NCI-H2107 (cell line): ENCODE results near the gene GATC.
A peak's percentile ranks its signal among the peaks of the same experiment; 100 is the strongest.

Experiments used
- DNase-seq: peaks from one replicate; lab custom pipeline; 2025; lab: John Stamatoyannopoulos, UW

The GATC gene

GRCh38 chr12:120445911-120446843, at the start of gene GATC, which contains the start of gene TRIAP1:
GATC (plus strand) TSS chr12:120446444; CDS start chr12:120446481, 37 bp downstream.
TRIAP1 (minus strand) TSS chr12:120446384; CDS start chr12:120446372, 12 bp downstream.
- peak; percentile 86 for DNase-seq

- DNase-seq: no peak
Measured at GRCh38 chr12:120397824-120398540, 48.3 kb upstream of the GATC start.

- DNase-seq: no peak
Measured at GRCh38 chr12:120399531-120399930, 46.7 kb upstream of the GATC start.

DNA sequence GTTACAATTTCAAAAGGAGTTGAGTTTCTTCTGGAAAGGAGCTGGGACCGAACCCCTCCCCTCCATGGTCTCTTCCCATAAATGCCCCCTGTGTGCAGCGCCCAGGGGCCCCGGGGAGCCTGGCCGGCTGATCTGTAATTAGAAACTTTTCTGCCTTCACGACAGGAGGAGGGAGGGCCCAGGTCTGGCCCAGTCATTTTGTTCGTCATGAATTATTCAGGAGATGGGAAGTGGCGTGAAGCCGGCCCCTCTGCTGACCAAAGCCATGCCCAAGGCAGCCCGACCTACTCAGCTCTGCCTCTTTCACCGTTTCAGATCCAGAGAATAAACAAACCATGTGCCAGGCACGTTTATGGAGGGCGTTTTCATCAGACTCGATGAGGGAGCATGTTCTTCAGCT, 44.0 kb upstream of the GATC start:
- no peak for DNase-seq

- DNase-seq: no peak
Measured at GRCh38 chr12:120403869-120404268, 42.4 kb upstream of the GATC start.

- no peak for DNase-seq
Measured at GRCh38 chr12:120404271-120404670, 42.0 kb upstream of the GATC start.

DNA sequence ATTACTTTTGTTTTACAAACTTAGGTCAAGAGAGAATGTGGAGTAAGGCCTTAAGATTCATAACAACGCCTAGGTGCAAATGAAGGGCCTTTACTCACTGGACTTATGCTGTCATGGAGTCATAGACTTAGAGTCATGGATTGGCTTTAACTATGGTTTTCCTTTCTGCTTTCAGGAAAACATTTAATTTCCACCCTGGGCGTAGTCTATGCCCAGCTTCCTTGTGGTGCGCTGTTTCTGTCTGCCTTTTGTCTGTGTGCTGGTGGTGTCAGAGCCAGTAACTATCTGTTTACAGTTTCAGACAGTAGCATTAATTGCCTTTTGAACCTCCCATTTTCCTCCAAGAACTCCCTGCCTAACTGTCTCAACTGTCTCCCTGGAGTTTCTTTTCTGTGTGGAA, 40.2 kb upstream of the GATC start:
- no peak for DNase-seq

GRCh38 chr12:120406553-120406952, 39.7 kb upstream of the GATC start:
- no peak for DNase-seq

GRCh38 chr12:120408771-120409170, 37.5 kb upstream of the GATC start:
- DNase-seq: no peak

- DNase-seq: no peak
Measured at GRCh38 chr12:120412421-120412820, 33.8 kb upstream of the GATC start.

- no peak for DNase-seq
Measured at GRCh38 chr12:120413901-120414695, 32.1 kb upstream of the GATC start.

DNA sequence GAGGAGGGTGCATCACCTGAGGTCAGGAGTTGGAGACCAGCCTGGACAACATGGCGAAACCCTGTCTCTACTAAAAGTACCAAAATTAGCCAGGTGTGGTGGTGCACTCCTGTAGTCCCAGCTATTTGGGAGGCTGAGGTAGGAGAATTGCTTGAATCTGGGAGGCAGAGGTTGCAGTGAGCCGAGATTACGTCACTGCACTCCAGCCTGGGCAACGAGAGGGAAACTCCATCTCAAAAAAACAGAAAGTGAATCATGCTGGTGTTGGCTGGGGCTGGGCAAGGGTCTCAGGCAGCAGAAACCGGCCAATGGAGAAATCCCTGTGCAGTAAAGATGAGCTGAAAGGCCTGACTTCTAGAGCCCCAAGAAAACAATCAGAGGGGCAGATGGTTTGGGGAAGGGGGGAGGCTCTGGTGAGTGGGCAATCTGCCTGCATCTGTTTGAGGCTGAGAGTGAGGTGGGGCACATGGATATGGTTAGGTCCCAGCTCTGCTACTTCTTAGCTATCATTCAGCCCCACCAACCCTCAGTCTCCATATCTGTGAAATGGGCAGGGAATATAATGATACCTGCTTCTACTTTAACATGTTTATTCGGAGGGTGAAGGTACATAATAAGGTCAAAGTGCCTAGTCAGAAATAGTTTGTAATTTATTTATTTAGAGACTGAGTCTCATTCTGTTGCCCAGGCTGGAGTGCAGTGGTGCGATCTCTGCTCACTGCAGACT, 29.6 kb upstream of the GATC start:
- no peak for DNase-seq

GRCh38 chr12:120417917-120418580, 28.2 kb upstream of the GATC start:
- no peak for DNase-seq

- no peak for DNase-seq
Measured at GRCh38 chr12:120421701-120422100, 24.5 kb upstream of the GATC start.

GRCh38 chr12:120422892-120423456, 23.3 kb upstream of the GATC start:
- DNase-seq: no peak

DNA sequence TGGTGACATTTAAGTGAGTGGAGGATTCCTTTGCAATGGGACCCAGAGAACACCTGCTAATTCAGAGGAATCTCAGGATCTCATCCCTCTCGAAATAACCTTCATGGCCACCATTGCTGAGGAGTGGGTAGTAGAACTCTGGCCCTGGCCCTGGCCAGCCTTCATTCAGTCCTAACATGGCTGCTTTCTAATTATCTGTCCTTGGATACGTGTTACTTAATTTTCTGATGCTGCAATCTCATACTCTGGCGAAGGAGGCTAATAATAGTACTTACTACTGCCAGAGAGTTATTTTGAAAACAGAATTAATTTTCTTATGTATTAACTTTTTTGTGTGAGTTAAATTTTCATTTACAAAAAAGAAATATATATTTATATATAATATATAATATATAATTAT, 20.4 kb upstream of the GATC start:
- no peak for DNase-seq

DNA sequence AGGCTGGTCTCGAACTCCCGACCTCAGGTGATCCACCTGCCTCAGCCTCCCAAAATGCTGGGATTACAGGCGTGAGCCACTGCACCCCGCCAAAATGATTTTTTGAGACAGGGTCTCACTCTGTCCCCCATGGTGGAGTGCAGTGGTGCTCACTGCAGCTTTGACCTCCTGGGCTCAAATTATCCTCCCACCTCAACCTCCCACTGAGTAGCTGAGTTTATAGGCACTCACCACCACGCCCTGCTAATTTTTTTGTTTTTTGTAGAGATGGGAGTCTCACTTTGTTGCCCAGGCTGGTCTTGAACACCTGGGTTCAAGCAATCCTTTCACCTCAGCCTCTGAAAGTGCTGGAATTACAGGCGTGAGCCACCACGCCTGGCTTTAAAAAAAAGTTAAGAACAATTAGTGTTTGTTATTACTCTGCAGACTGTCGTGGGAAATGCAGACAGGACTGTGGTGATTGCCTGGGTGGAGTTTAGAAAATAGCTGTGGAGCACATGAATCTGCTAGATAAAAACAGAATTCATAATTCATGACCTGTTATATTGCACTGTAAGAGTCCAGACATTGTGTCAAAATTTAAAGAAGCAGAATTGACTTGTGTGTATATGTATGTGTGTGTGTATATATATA, 17.5 kb upstream of the GATC start:
- DNase-seq: no peak

DNA sequence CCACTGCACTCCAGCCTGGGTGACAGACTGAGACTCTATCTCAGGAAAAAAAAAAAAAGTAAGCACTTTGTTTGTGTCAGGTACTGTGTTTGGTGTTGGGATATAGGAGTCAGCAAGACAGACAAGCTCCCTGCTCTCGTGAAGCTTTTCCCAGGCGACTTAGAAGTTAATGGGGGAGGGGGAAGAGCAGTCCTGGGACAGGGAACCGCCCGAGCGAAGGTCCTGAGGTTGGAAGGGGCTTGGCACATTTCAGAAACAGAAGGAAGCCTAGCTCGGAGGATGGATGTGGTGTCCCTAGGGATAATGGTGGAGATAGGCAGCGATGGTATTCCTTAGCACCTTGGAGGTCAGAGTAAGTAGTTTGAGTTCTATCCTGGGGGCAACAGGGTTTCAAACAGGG, 16.9 kb upstream of the GATC start:
- DNase-seq: no peak

- DNase-seq: no peak
Measured at GRCh38 chr12:120432772-120433525, 13.3 kb upstream of the GATC start.
